Mammary epithelial cell (primary cell): Measurements from ENCODE around the gene MPIG6B.

Experiments
- EZH2 ChIP-seq: IDR thresholded peaks from 2 replicates; pipeline ENCODE4 v1.6.1; 2012; ENCODE audit warnings: low read length, inconsistent platforms, borderline replicate concordance
- TF ChIP-seq, protein P1 (sequence below), 2 donors: IDR thresholded peaks in 1 of 2; conservative IDR thresholded peaks in 1 of 2; 2 replicates each; pipeline ENCODE4 v1.5.1; 2011 to 2012; ENCODE audit warnings: inconsistent platforms in 2 of 2, low read length in 2 of 2, mild to moderate bottlenecking in 2 of 2, control low read depth in 1 of 2, low read depth in 1 of 2; ENCODE audit not compliant: insufficient read depth in 1 of 2; ENCODE audit errors: extremely low read depth in 1 of 2

DNA sequence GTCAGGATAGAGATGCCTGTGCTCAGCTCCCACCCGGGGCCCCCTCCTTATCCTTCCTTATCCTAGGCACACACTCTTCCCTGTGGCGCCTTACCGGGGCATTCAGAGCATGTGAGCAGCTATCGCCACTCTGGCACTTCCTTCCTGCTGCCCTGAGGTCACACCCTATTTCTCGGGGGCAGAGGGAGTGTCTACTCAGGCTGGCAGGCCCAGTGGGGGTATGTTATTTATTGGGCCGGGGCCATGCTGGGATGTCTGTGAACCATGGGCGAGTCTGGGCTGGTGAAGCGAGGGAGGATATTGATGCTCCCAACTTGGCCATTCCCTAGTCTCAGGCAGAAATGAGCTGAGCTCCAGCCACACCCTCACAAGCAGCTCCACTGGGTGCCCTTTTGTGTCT, 11.9 kb upstream of the MPIG6B start:
- TF ChIP-seq, protein P1, sequence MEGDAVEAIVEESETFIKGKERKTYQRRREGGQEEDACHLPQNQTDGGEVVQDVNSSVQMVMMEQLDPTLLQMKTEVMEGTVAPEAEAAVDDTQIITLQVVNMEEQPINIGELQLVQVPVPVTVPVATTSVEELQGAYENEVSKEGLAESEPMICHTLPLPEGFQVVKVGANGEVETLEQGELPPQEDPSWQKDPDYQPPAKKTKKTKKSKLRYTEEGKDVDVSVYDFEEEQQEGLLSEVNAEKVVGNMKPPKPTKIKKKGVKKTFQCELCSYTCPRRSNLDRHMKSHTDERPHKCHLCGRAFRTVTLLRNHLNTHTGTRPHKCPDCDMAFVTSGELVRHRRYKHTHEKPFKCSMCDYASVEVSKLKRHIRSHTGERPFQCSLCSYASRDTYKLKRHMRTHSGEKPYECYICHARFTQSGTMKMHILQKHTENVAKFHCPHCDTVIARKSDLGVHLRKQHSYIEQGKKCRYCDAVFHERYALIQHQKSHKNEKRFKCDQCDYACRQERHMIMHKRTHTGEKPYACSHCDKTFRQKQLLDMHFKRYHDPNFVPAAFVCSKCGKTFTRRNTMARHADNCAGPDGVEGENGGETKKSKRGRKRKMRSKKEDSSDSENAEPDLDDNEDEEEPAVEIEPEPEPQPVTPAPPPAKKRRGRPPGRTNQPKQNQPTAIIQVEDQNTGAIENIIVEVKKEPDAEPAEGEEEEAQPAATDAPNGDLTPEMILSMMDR (conservative IDR thresholded peaks at IDR 0.05 in 1 of 2, IDR thresholded peaks at IDR 0.05 in 1 of 2; ENCODE audit: extremely low read depth in 1 of 2, insufficient read depth in 1 of 2, low read depth in 1 of 2, low read length in 2 of 2) = no peak
- TF ChIP-seq EZH2 = no peak
